SU-DHL-6 (cell line): ENCODE data around the gene KCNA3.

Source experiments
- CTCF ChIP-seq: fragments of 200-600 bp; sonication (generic); IDR thresholded peaks from one replicate; pipeline ENCODE4 v1.5.1; 2017; ENCODE audit warnings: antibody characterized with exemption, mild to moderate bottlenecking, low read length, moderate library complexity; ENCODE audit not compliant: insufficient read depth, poor library complexity, severe bottlenecking
- EZH2phosphoT487 ChIP-seq: fragments of 200-600 bp; sonication (generic), shearing (Covaris generic); conservative IDR thresholded peaks from 2 replicates; pipeline ENCODE4 v1.6.1; 2018; ENCODE audit warnings: mild to moderate bottlenecking, antibody characterized with exemption, low read length, moderate library complexity, mixed read lengths

DNA sequence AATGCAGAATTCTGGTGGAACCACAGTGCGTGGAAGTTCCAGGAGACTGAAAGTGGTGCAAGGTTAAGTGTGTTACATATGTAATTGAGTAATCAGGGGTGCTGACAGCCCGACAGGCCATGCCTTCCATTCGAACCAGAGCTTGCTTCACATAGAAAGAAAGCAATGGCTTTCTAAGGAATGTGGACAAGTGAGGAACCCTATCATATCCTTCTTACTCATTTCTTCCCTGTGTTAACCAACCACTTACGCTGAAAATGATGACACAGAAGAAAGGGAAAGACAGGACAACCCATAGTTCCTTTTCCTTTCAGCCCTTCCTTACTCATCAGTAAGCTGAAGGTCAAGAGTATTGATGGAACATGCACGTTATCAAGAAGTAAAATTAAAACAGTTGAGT is 48.1 kb upstream of the KCNA3 start:
- no peak for TF ChIP-seq CTCF
- no peak for TF ChIP-seq EZH2phosphoT487
